HAP-1 (cell line): ENCODE results near the gene FGB.
A peak's percentile ranks its signal among the peaks of the same experiment; 100 is the strongest.

Source experiments
- DNase-seq, 2 experiments: peaks; one replicate each; pipeline ENCODE4 v3.0.0-alpha.2; 2016 to 2020; ENCODE audit warnings: low spot score in 2 of 2
- H3K27me3 ChIP-seq: fragments of 250-450 bp; sonication (Bioruptor Pico); 2 replicates; pipeline ENCODE4 v1.5.1; 2020; ENCODE audit warnings: low read depth, mild to moderate bottlenecking, moderate library complexity
- H3K36me3 ChIP-seq: fragments of 250-450 bp; sonication (Bioruptor Pico); replicated peaks from 2 replicates; pipeline ENCODE4 v1.5.1; 2020; ENCODE audit warnings: mild to moderate bottlenecking
- H3K4me1 ChIP-seq: fragments of 250-450 bp; sonication (Bioruptor Pico); 2 replicates; pipeline ENCODE4 v1.5.1; 2020; ENCODE audit warnings: mild to moderate bottlenecking
- H3K4me3 ChIP-seq: fragments of 250-450 bp; sonication (Bioruptor Pico); 2 replicates; pipeline ENCODE4 v1.5.1; 2020; ENCODE audit warnings: mild to moderate bottlenecking, moderate library complexity
- H3K9me3 ChIP-seq: fragments of 250-450 bp; sonication (Bioruptor Pico); 2 replicates; pipeline ENCODE4 v1.5.1; 2020; ENCODE audit warnings: mild to moderate bottlenecking, moderate library complexity
- in situ Hi-C: fragments of 300-500 bp; cut with MboI; formaldehyde crosslinking; loops from 3 replicates; pipeline ENCODE4 v1.14.3; 2020; ENCODE audit warnings: low sequenced_read_pairs, inconsistent platforms, mixed read lengths

FGB gene

DNA sequence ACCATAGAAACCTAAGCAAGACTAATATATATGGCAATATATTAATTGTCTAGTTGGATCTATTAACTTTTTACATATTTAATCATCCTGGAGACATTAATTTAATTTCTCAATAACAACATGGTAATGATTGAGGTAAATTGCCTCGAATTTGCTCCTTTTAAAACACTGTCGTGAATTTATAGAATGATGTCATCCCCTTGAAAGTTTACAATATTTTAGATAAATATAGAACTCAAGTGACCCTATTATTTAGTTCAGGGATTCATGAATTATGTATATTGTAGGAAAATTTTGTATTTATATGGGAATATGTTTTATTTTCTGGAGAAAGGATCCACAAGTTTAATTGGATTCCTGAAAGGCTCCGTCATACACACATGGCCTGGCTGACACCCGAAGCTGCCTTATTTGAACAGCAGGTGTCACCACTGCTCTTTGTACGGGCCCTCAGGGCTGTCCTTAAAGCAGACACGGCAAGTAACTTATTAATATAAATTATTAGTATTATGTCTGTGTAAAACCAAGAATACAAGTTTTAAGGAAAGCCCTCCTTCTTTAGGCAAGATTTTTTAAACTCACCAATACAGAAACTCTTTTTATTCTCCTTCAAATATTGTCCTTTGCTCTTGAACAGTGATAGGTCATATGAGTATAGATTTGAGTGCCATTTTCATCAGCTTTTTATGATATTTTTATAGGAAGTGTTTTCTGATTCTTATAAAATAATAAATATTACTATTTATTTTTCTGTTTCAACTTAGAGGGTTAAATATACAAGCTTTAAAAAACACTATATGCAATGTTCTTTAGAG lies 10.7 kb upstream of the FGB start:
- H3K4me3 ChIP-seq: no peak overlapping the region
- H3K36me3 ChIP-seq: peaks cover 8% of the 10 kb centered on the region; the same call in 1 of the 2 replicates
- H3K9me3 ChIP-seq: no peaks in the 10 kb centered on the region
- H3K4me1 ChIP-seq: peaks cover 7% of the 10 kb centered on the region; the same call in 1 of the 2 replicates
- in situ Hi-C loops: loop anchor here (25.0 kb wide), 1 partner anchor 810 kb away; no protein-coding TSS in a partner anchor
- no peaks in the 10 kb centered on the region for H3K27me3 ChIP-seq
- DNase-seq: peak; percentile 60 to 76

DNA sequence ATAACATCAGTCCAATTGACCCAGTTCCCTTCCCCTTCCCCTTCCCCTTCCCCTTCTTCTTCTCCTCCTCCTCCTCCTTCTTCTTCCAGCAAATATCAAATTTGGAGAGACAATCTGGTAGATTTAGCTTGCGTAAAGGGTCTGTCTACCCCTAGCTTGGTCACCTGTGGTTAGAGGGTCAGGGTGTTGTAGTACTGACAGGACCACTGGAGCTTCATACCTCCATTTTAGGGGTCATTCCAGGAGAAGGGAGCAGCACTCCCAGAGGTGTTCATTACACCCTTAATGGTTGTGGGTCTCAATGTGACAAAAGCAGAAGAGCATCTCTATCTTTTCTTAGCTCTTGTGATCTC lies 3.7 kb upstream of the FGB start:
- no peak overlapping the region for H3K4me3 ChIP-seq
- no peaks in the 10 kb centered on the region for H3K36me3 ChIP-seq
- peaks cover 11% of the 10 kb centered on the region for H3K27me3 ChIP-seq
- in situ Hi-C loops: loop anchor here (5.0 to 25.0 kb wide), 2 partner anchors 58 to 803 kb away; no protein-coding TSS in a partner anchor
- no peaks in the 10 kb centered on the region for H3K4me1 ChIP-seq
- H3K9me3 ChIP-seq: no peaks in the 10 kb centered on the region
- DNase-seq: no peak

DNA sequence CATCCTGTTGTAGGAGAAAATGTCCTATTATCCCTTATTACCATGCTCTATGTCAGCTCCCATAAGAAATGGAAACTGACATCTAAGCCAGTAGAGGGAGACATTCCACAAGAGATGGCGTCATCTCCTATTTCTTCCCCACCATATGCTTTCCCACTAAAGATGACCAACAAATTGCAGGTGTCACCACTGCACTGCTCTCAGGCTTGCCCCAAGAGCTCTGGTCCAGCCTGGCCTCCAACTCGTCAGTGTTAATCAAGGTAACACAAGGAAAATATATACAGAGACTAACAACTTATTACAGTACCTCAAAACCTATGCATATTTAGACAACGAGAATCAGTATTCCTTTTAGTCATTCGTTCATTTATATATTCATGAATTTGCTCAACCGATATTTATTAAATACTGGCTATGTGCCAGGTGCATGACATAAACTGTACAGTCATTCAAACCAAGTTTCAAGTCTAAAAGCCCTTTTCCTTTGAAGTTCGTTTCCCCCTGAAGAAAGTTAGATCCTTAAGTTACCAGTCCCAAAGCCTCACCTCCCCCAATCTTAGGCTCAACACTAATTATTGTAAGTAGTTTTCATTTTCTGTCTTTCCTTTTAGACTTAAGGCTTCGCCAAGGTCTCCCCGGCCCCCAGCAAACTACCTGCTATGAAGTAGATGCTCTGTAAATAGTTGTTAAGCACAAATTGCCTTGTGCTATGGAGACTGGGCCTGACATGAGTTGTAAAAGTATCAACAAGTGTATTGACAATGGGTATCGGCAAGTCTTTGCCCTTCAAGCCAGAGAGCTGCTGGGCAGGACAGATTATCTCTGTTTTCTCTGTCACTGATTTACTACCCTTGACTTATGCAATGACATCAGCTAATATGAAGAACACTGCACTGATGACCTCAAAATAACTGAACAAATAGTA lies 3.1 kb upstream of the FGB start:
- peak; percentile 10 to 49 for DNase-seq
- in situ Hi-C loops: loop anchor here (5.0 to 25.0 kb wide), 2 partner anchors 58 to 803 kb away; no protein-coding TSS in a partner anchor

DNA sequence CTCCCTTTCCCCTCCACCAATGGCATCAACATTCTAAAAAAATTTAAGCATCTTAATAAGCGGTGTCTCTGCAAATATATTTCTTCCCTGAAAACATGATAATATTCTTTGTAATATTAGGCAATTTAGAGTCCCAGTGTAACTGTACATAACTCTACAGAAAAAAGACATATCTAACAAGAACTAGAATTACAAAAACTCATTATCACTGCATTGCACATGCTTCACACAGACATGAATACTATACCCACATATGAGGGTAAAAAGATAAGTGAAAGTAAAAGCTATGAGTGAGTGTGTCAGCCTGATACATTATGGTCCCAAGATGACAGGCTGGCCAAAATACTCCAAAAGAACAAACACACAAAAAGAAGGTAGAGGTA lies 2.4 kb upstream of the FGB start:
- in situ Hi-C loops: loop anchor here (25.0 kb wide), 1 partner anchor 802 kb away; no protein-coding TSS in a partner anchor
- Histone ChIP-seq H3K9me3 (no peaks in the 10 kb centered on the region), H3K4me3 (no peak overlapping the region), H3K4me1 (no peaks in the 10 kb centered on the region), H3K27me3 (peaks cover 11% of the 10 kb centered on the region), H3K36me3 (no peaks in the 10 kb centered on the region)
- no peak for DNase-seq

More for the DNA sequence above, 3.1 kb upstream of the FGB start:
- H3K36me3 ChIP-seq: no peaks in the 10 kb centered on the region
- no peaks in the 10 kb centered on the region for H3K9me3 ChIP-seq
- no peak overlapping the region for H3K4me3 ChIP-seq
- no peaks in the 10 kb centered on the region for H3K4me1 ChIP-seq
- peaks cover 11% of the 10 kb centered on the region for H3K27me3 ChIP-seq

DNA sequence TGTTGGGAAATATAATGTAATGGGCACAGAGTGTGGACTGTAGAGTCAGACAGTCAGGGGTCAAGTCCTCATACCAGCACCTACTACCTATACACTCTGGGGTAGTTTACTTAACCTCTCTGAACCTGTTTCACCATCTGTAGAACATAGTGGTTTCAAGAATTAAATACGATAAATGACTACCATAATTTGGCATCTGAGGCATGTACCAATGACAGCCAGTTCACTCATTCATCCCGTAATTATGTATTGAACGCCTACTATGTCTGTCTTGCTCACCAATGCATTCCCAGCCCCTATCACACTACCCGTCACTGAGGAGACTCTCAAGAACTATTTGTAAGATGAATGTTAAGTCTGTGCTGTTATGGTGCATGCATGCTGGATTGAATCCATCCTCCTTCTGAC lies 2.0 kb upstream of the FGB start:
- H3K36me3 ChIP-seq: no peaks in the 10 kb centered on the region
- no peaks in the 10 kb centered on the region for H3K9me3 ChIP-seq
- no peak overlapping the region for H3K4me3 ChIP-seq
- no peak for DNase-seq
- no peaks in the 10 kb centered on the region for H3K4me1 ChIP-seq
- H3K27me3 ChIP-seq: peaks cover 11% of the 10 kb centered on the region
- in situ Hi-C loops: loop anchor here (25.0 kb wide), 1 partner anchor 801 kb away; no protein-coding TSS in a partner anchor

DNA sequence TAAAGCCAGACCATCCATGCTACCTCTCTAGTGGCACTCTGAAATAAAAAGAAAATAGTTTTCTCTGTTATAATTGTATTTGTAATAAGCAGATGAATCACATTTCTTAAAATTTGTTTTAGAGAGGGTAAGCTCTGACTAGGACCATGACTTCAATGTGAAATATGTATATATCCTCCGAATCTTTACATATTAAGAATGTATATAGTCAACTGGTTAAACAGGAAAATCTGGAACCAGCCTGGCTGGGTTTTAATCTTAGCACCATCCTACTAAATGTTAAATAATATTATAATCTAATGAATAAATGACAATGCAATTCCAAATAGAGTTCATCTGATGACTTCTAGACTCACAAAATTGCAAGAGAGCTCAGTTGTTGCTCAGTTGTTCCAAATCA lies 1.5 kb downstream of the FGB start:
- Histone ChIP-seq H3K9me3 (no peaks in the 10 kb centered on the region), H3K4me1 (no peaks in the 10 kb centered on the region), H3K4me3 (no peak overlapping the region), H3K36me3 (no peaks in the 10 kb centered on the region), H3K27me3 (peaks cover 11% of the 10 kb centered on the region)
- in situ Hi-C loops: loop anchor here (25.0 kb wide), 1 partner anchor 798 kb away; no protein-coding TSS in a partner anchor
- DNase-seq: no peak

DNA sequence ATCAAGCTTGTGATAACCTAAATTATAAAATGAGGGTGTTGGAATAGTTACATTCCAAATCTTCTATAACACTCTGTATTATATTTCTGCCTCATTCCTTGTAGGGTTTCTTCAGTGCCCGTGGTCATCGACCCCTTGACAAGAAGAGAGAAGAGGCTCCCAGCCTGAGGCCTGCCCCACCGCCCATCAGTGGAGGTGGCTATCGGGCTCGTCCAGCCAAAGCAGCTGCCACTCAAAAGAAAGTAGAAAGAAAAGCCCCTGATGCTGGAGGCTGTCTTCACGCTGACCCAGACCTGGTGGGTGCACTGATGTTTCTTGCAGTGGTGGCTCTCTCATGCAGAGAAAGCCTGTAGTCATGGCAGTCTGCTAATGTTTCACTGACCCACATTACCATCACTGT lies 2.9 kb downstream of the FGB start:
- H3K4me1 ChIP-seq: no peaks in the 10 kb centered on the region
- no peak for DNase-seq
- no peaks in the 10 kb centered on the region for H3K36me3 ChIP-seq
- in situ Hi-C loops: loop anchor here (25.0 kb wide), 1 partner anchor 797 kb away; no protein-coding TSS in a partner anchor
- H3K4me3 ChIP-seq: no peak overlapping the region
- no peaks in the 10 kb centered on the region for H3K9me3 ChIP-seq
- H3K27me3 ChIP-seq: peaks cover 11% of the 10 kb centered on the region

DNA sequence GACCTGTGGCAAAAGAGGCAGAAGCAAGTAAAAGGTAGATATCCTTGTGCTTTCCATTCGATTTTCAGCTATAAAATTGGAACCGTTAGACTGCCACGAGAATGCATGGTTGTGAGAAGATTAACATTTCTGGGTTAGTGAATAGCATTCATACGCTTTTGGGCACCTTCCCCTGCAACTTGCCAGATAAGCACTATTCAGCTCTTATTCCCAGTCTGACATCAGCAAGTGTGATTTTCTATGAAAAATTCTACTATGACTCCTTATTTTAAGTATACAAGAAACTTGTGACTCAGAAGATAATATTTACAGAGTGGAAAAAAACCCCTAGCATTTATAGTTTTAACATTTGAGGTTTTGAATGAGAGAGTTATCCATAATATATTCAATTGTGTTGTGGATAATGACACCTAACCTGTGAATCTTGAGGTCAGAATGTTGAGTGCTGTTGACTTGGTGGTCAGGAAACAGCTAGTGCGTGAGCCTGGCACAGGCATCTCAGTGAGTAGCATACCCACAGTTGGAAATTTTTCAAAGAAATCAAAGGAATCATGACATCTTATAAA lies 3.9 kb downstream of the FGB start:
- peaks cover 11% of the 10 kb centered on the region for H3K27me3 ChIP-seq
- in situ Hi-C loops: loop anchor here (25.0 kb wide), 1 partner anchor 796 kb away; no protein-coding TSS in a partner anchor
- DNase-seq: no peak
- no peaks in the 10 kb centered on the region for H3K9me3 ChIP-seq
- no peaks in the 10 kb centered on the region for H3K4me1 ChIP-seq
- H3K4me3 ChIP-seq: no peak overlapping the region
- no peaks in the 10 kb centered on the region for H3K36me3 ChIP-seq

DNA sequence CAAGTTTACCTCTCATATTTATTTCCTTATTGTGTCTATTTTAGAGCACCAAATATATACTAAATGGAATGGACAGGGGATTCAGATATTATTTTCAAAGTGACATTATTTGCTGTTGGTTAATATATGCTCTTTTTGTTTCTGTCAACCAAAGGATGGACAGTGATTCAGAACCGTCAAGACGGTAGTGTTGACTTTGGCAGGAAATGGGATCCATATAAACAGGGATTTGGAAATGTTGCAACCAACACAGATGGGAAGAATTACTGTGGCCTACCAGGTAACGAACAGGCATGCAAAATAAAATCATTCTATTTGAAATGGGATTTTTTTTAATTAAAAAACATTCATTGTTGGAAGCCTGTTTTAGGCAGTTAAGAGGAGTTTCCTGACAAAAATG lies 6.2 kb downstream of the FGB start:
- no peak overlapping the region for H3K4me3 ChIP-seq
- in situ Hi-C loops: loop anchor here (25.0 kb wide), 1 partner anchor 793 kb away; no protein-coding TSS in a partner anchor
- H3K36me3 ChIP-seq: no peaks in the 10 kb centered on the region
- H3K27me3 ChIP-seq: no peaks in the 10 kb centered on the region
- DNase-seq: no peak
- H3K9me3 ChIP-seq: no peaks in the 10 kb centered on the region
- H3K4me1 ChIP-seq: no peaks in the 10 kb centered on the region

DNA sequence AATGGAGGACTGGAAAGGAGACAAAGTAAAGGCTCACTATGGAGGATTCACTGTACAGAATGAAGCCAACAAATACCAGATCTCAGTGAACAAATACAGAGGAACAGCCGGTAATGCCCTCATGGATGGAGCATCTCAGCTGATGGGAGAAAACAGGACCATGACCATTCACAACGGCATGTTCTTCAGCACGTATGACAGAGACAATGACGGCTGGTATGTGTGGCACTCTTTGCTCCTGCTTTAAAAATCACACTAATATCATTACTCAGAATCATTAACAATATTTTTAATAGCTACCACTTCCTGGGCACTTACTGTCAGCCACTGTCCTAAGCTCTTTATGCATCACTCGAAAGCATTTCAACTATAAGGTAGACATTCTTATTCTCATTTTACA lies 6.8 kb downstream of the FGB start:
- in situ Hi-C loops: loop anchor here (25.0 kb wide), 1 partner anchor 793 kb away; no protein-coding TSS in a partner anchor
- no peaks in the 10 kb centered on the region for H3K36me3 ChIP-seq
- no peaks in the 10 kb centered on the region for H3K4me1 ChIP-seq
- no peaks in the 10 kb centered on the region for H3K27me3 ChIP-seq
- H3K4me3 ChIP-seq: no peak overlapping the region
- DNase-seq: no peak
- H3K9me3 ChIP-seq: no peaks in the 10 kb centered on the region

DNA sequence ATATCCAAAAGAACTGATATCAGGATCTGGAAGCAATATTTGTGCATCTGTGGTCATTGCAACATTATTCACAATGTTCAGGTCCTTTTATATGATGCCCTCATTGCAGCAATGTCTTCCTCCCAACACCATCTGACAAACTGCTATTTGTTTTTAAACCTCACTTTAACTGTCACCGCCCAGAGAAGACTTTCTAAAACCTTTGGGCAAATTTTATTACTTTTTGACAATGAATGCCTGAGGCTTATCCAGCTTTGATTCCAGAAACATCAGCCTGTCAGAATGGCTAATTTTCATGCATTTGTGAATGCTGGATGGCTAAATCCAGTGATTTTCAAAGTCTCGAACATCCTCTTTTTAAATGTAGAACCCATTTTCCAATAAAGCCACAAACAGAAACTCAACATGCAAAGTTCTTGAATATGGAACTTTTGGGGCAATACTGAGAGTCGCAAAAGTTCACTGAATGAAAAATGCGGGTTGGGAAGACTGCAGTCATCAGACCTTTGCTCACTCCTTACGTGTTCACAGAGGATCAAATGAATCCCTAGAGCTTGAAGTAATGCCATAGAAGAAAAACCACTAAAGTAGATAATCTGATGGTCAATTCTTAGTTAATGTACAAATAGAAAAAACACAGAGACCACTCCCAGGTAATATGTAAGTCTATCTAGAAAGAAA lies 10.5 kb downstream of the FGB start:
- Histone ChIP-seq H3K36me3 (no peaks in the 10 kb centered on the region), H3K9me3 (no peaks in the 10 kb centered on the region), H3K27me3 (peaks cover 3% of the 10 kb centered on the region; the same call in 1 of the 2 replicates), H3K4me3 (no peak overlapping the region), H3K4me1 (no peaks in the 10 kb centered on the region)
- in situ Hi-C loops: loop anchor here (25.0 kb wide), 1 partner anchor 789 kb away; no protein-coding TSS in a partner anchor
- DNase-seq: no peak

DNA sequence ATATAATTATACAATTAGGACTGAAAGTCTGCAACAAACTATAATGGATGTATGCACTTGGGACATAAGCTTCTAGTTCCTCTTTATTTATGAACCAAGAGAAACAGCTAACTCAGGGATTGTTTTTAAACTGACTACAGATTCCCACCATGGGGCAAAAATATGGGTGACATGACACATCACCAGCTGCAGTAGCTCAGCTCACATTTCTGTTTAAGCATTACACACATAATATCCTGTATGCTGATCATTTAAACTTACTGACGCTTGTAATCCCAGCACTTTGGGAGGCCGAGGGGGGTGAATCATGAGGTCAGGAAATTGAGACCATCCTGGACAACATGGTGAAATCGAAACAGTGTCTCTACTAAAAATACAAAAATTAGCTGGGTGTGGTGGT lies 11.5 kb downstream of the FGB start:
- peaks cover 3% of the 10 kb centered on the region; the same call in 1 of the 2 replicates for H3K27me3 ChIP-seq
- H3K4me1 ChIP-seq: no peaks in the 10 kb centered on the region
- in situ Hi-C loops: loop anchor here (25.0 kb wide), 1 partner anchor 788 kb away; no protein-coding TSS in a partner anchor
- no peaks in the 10 kb centered on the region for H3K36me3 ChIP-seq
- H3K4me3 ChIP-seq: no peak overlapping the region
- no peak for DNase-seq
- H3K9me3 ChIP-seq: no peaks in the 10 kb centered on the region; the same call in 1 of the 2 replicates

DNA sequence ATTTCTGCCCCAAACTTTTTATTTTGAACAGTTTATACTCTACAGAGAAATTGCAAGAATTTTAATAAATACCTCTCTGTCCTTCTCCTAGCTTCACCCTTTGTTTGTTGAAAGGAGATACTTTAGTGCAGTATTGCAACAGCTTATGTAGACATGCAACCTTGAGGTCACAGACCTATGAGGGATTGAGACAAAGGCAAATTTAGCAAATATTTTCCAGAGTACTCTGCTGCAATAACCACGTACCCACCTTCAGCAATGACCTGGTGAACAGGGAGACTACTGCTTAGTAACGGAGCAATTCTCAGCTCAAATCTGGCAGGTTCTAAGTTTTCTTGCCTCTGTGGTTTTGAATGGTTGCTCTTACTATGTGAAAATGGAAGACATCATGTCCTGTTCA lies 14.5 kb downstream of the FGB start:
- H3K4me3 ChIP-seq: no peak overlapping the region
- in situ Hi-C loops: no loop called here

More for the DNA sequence above, 14.5 kb downstream of the FGB start:
- DNase-seq: no peak
- H3K36me3 ChIP-seq: no peaks in the 10 kb centered on the region
- H3K9me3 ChIP-seq: no peaks in the 10 kb centered on the region; the same call in 1 of the 2 replicates
- peaks cover 3% of the 10 kb centered on the region; the same call in 1 of the 2 replicates for H3K27me3 ChIP-seq
- H3K4me1 ChIP-seq: no peaks in the 10 kb centered on the region
